Prostate gland (tissue), 2 donors: ENCODE measurements around the gene TBC1D22A. TPM values are rescaled to one million over a fixed set of nuclear protein-coding genes. Genes with fewer than 3 reads are reported as not detected.

ENCODE experiments used
- DNase-seq: peaks from one replicate; pipeline ENCODE4 v3.0.0-alpha.2; 2019; ENCODE audit warnings: low spot score
- H3K27ac ChIP-seq, 2 donors: fragments of 200-600 bp; sonication (generic); 2 replicates each; pipeline ENCODE4 v1.5.1; 2017 to 2019
- H3K27me3 ChIP-seq: fragments of 200-600 bp; sonication (generic); replicated peaks from 2 replicates; pipeline ENCODE4 v1.5.1; 2019; ENCODE audit not compliant: insufficient read depth
- H3K36me3 ChIP-seq, 2 donors: fragments of 200-600 bp; sonication (generic); 1 replicate in 1 of 2; 2 replicates in 1 of 2; pipeline versions ENCODE4 v1.5.1 to v1.8.1; 2017 to 2019
- H3K4me1 ChIP-seq: fragments of 200-600 bp; sonication (generic); replicated peaks from 2 replicates; pipeline ENCODE4 v1.5.1; 2019
- H3K4me3 ChIP-seq, 2 donors: fragments of 200-600 bp; sonication (generic); 2 replicates each; pipeline ENCODE4 v1.5.1; 2017 to 2019
- H3K9me3 ChIP-seq: fragments of 200-600 bp; sonication (generic); 2 replicates; pipeline ENCODE4 v1.5.1; 2017
- POLR2A ChIP-seq: fragments of 450-650 bp; IDR thresholded peaks from one replicate; pipeline ENCODE4 v1.6.1; 2016; ENCODE audit warnings: antibody characterized with exemption, mild to moderate bottlenecking
- POLR2AphosphoS5 ChIP-seq: sonication (generic); formaldehyde crosslinking; IDR thresholded peaks from one replicate; pipeline ENCODE4 v1.6.1; 2017; ENCODE audit warnings: antibody characterized with exemption
- WGBS: methylation state at CpG from one replicate; pipeline ENCODE4 v1.1.5; 2018; 5-methylcytosine and 5-hydroxymethylcytosine counted together
- intact Hi-C: fragments of 100-400 bp; cut with DNase I; formaldehyde crosslinking; loops from one replicate; pipeline ENCODE4 v1.14.2; 2022
- total RNA-seq, 2 donors: library from RNA; depleted of rRNA; stranded (reverse); fragments of >200 nt; gene quantifications; one replicate each; pipeline ENCODE4 v1.1.0, GENCODE V29; 2016
- TF ChIP-seq, protein P1 (sequence below), 4 experiments: fragments of 200-600 bp in 2 of 4; fragments of 450-650 bp in 2 of 4; sonication (generic) in 2 of 4; IDR thresholded peaks; 1 replicate in 3 of 4; 2 replicates in 1 of 4; pipeline ENCODE4 v1.5.1; 2016 to 2019; ENCODE audit warnings: antibody characterized with exemption in 4 of 4, mild to moderate bottlenecking in 2 of 4, moderate library complexity in 2 of 4

Gene TBC1D22A
- total RNA-seq, 2 donors from 2014 or later = 16.0 to 30.7 TPM

DNA sequence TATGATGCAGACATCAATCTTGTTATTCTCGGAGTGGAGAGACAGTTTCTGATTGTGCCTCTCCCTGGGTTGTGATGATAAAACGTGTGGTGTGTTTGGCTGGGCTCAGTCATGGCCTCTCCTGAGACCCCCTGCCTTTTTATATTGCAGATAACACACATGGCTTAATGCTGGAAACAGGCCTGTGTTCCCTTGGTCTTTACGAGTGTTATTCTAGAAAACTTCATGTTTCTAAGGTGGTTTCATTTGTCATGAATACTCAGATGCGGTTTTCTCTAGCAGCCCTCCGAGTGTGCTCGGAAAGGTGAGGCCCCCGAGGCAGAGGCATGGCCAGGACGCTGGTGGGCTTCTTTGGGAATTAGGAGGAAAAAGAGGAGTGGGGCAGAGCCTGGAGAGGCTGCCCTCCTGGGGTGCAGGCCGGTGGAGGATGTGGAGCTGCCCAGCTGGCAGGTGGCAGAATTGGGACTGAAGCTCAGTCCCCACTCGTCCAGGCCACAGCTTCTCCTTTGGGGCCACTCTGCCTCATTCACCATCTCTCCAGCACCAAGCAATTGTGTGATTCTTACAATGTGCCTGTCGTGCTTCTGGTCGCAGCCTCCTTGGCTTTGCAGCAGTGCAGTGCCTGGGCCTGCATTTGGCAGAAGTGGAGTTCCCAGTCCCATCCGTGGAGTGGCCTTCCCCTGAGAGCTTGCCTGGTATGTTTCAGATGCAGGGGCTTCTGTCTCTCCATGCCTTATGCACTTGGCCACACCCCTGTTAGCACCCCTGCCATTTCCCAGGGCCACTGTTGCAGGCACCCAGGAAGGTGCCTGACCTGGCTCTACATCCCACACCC lies 309.6 kb downstream of the TBC1D22A start:
- TF ChIP-seq POLR2AphosphoS5 (no peak), POLR2A (no peak)
- TF ChIP-seq, protein P1, sequence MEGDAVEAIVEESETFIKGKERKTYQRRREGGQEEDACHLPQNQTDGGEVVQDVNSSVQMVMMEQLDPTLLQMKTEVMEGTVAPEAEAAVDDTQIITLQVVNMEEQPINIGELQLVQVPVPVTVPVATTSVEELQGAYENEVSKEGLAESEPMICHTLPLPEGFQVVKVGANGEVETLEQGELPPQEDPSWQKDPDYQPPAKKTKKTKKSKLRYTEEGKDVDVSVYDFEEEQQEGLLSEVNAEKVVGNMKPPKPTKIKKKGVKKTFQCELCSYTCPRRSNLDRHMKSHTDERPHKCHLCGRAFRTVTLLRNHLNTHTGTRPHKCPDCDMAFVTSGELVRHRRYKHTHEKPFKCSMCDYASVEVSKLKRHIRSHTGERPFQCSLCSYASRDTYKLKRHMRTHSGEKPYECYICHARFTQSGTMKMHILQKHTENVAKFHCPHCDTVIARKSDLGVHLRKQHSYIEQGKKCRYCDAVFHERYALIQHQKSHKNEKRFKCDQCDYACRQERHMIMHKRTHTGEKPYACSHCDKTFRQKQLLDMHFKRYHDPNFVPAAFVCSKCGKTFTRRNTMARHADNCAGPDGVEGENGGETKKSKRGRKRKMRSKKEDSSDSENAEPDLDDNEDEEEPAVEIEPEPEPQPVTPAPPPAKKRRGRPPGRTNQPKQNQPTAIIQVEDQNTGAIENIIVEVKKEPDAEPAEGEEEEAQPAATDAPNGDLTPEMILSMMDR (IDR thresholded peaks at IDR 0.05) = no peak

DNA sequence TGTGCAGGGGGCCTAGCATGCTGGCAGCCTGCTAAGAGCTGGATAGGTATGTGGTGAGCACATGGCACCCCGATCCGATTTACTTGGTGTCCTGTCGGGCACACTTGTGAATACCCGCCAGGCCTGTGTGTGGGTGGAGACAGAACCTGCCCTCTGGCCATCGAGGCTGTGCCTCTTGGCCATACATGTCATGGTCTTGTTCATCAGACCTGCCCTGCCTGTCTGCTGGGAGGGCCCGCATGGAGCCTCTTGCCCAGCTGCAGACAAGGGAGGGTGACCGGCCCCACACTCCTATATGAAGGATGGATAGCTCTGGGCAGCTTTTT lies 310.2 kb downstream of the TBC1D22A start:
- 85% methylated on average over 7 of the region's 7 CpGs for WGBS
- intact Hi-C loops = no loop called here
- no peaks in the 10 kb centered on the region for H3K36me3 ChIP-seq
- TF ChIP-seq, protein P1 (IDR thresholded peaks at IDR 0.05) = no peak
- TF ChIP-seq POLR2A = no peak
- TF ChIP-seq POLR2AphosphoS5 = no peak
- no peak for DNase-seq
- H3K27ac ChIP-seq = no peak overlapping the region
- no peaks in the 10 kb centered on the region for H3K9me3 ChIP-seq
- no peak overlapping the region for H3K4me3 ChIP-seq
- H3K4me1 ChIP-seq = no peaks in the 10 kb centered on the region
- H3K27me3 ChIP-seq = no peaks in the 10 kb centered on the region

More for the DNA sequence above, 309.6 kb downstream of the TBC1D22A start:
- no peaks in the 10 kb centered on the region for H3K4me1 ChIP-seq
- DNase-seq = no peak
- no peaks in the 10 kb centered on the region for H3K9me3 ChIP-seq
- H3K27me3 ChIP-seq = no peaks in the 10 kb centered on the region
- H3K4me3 ChIP-seq = no peak overlapping the region
- no peaks in the 10 kb centered on the region for H3K36me3 ChIP-seq
- H3K27ac ChIP-seq = no peak overlapping the region
- intact Hi-C loops = no loop called here
- 79% methylated on average over 13 of the region's 13 CpGs for WGBS

DNA sequence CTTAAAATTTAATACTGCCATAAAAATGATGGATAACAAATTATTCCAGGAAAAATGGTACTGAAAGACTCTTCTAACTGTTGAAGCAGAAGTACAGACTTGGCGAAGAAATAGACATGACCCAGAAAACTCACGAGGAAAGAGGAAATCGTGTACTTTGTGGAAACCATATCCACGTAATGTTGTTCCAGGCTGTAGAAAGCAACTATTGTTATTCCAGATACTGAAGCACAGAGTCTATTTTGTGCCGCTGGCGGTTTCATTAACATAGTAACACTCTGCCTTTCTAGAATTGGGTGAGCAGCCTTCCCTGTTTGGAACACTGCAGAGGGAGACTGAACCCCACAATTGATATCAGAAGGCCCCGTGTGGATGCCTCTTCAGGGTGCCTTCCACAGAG lies 310.6 kb downstream of the TBC1D22A start:
- Histone ChIP-seq H3K4me1 (no peaks in the 10 kb centered on the region), H3K36me3 (no peaks in the 10 kb centered on the region), H3K27me3 (no peaks in the 10 kb centered on the region), H3K27ac (no peak overlapping the region), H3K4me3 (no peak overlapping the region), H3K9me3 (no peaks in the 10 kb centered on the region)
- DNase-seq = no peak
- TF ChIP-seq POLR2A (no peak), POLR2AphosphoS5 (no peak)
- TF ChIP-seq, protein P1 (IDR thresholded peaks at IDR 0.05) = no peak
- intact Hi-C loops = no loop called here
- 83% methylated on average over 7 of the region's 7 CpGs for WGBS

DNA sequence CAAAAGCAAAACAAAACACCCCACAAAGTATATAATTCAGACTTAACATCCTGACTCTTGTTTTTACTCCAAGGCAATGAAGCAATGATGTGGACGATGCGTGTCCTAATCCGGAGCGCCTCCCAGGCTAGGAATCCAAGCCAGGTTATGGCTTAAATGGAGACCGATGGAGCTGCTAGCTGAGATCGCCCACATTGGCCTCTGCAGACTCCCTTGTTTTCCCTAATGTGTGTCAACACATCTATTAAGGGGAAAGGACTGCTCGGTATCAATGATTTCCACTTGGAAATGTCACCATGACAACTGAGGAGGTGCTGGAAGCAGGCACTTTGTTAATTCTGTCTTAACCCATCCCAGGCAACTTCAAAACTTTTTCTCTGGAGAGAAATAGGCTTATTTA lies 311.7 kb downstream of the TBC1D22A start:
- WGBS = 95% methylated on average over 7 of the region's 7 CpGs
- TF ChIP-seq POLR2A (no peak), POLR2AphosphoS5 (no peak)
- TF ChIP-seq, protein P1 (IDR thresholded peaks at IDR 0.05) = no peak
- H3K4me1 ChIP-seq = no peaks in the 10 kb centered on the region
- no peaks in the 10 kb centered on the region for H3K27me3 ChIP-seq
- H3K9me3 ChIP-seq = no peaks in the 10 kb centered on the region
- intact Hi-C loops = no loop called here
- no peak overlapping the region for H3K27ac ChIP-seq
- H3K36me3 ChIP-seq = no peaks in the 10 kb centered on the region
- H3K4me3 ChIP-seq = no peak overlapping the region
- no peak for DNase-seq

DNA sequence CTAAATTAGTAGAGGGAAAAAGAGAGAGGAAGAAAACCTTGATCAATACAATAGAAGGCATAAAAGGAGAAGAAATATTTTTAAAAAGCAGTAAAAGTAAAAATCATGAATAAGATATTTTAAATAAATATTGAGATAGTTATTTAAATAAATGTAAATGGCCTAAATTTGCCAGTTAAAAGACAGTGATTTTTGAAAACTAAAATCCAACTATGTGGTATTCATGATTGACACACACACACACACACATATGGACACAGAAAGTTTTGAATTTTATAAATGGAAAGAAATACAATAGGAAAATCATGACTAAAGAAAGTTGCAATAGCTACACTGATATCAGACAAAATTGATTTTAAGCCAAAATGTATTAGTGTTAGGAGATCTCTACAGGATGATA lies 313.1 kb downstream of the TBC1D22A start:
- no peaks in the 10 kb centered on the region for H3K9me3 ChIP-seq
- no peak for DNase-seq
- intact Hi-C loops = no loop called here
- TF ChIP-seq, protein P1 (IDR thresholded peaks at IDR 0.05) = no peak
- no peak for TF ChIP-seq POLR2A
- TF ChIP-seq POLR2AphosphoS5 = no peak
- no peak overlapping the region for H3K4me3 ChIP-seq
- H3K36me3 ChIP-seq = no peaks in the 10 kb centered on the region
- H3K27me3 ChIP-seq = no peaks in the 10 kb centered on the region
- no peaks in the 10 kb centered on the region for H3K4me1 ChIP-seq
- H3K27ac ChIP-seq = no peak overlapping the region
